Fibroblast of lung (primary cell): ENCODE results near the gene ADAMTS16.

Source experiments
- EZH2 ChIP-seq: IDR thresholded peaks from 2 replicates; pipeline ENCODE4 v1.5.1; 2012; ENCODE audit warnings: low read length, control low read depth, mild to moderate bottlenecking; ENCODE audit errors: missing control alignments
- TF ChIP-seq, protein P1 (sequence below), 2 donors: IDR thresholded peaks in 1 of 2; conservative IDR thresholded peaks in 1 of 2; 1 replicate in 1 of 2; 2 replicates in 1 of 2; pipeline ENCODE4 v1.5.1; 2011 to 2012; ENCODE audit warnings: low read length in 2 of 2, control low read depth in 1 of 2, inconsistent platforms in 1 of 2, low read depth in 1 of 2, mild to moderate bottlenecking in 1 of 2

DNA sequence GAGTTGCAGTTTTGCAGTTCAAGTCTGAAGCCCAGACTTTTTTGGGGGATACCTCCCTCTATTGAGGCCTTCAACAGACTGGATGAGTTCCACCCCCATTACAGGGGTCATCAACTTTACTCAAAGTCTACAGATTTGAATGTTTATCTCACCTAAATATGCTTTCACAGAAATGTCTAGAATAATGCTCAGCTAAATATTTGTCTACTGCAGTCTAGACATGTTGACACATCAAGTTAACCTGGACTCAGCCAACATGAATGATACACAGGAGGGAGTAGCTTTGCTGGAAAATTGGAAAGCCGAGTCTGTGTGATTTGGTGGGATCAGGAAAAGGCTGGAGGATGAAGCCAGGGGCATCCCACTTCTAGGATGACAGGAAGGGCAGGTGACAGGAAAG, 154.3 kb downstream of the ADAMTS16 start:
- TF ChIP-seq, protein P1, sequence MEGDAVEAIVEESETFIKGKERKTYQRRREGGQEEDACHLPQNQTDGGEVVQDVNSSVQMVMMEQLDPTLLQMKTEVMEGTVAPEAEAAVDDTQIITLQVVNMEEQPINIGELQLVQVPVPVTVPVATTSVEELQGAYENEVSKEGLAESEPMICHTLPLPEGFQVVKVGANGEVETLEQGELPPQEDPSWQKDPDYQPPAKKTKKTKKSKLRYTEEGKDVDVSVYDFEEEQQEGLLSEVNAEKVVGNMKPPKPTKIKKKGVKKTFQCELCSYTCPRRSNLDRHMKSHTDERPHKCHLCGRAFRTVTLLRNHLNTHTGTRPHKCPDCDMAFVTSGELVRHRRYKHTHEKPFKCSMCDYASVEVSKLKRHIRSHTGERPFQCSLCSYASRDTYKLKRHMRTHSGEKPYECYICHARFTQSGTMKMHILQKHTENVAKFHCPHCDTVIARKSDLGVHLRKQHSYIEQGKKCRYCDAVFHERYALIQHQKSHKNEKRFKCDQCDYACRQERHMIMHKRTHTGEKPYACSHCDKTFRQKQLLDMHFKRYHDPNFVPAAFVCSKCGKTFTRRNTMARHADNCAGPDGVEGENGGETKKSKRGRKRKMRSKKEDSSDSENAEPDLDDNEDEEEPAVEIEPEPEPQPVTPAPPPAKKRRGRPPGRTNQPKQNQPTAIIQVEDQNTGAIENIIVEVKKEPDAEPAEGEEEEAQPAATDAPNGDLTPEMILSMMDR (conservative IDR thresholded peaks at IDR 0.05 in 1 of 2, IDR thresholded peaks at IDR 0.05 in 1 of 2; ENCODE audit: low read depth in 1 of 2, low read length in 2 of 2), result no peak
- TF ChIP-seq EZH2, result no peak
